Left ventricle myocardium inferior (tissue), 1 donor: ENCODE measurements around the gene KDM7A. TPM values are rescaled to one million over a fixed set of nuclear protein-coding genes. Genes with fewer than 3 reads are reported as not detected.

Source experiments
- DNase-seq: peaks from one replicate; pipeline ENCODE4 v3.0.0-alpha.2; 2020
- H3K27ac ChIP-seq: fragments of 200-600 bp; replicated peaks from 2 replicates; pipeline ENCODE4 v1.8.0; 2021
- H3K27me3 ChIP-seq: fragments of 200-600 bp; 2 replicates; pipeline ENCODE4 v1.8.0; 2021; ENCODE audit warnings: low read depth
- H3K36me3 ChIP-seq: fragments of 200-600 bp; 2 replicates; pipeline ENCODE4 v1.8.0; 2021
- H3K4me1 ChIP-seq: fragments of 200-600 bp; 2 replicates; pipeline ENCODE4 v1.8.0; 2021
- H3K4me3 ChIP-seq: fragments of 200-600 bp; 2 replicates; pipeline ENCODE4 v1.8.0; 2021; ENCODE audit warnings: mild to moderate bottlenecking, moderate library complexity
- H3K9me3 ChIP-seq: fragments of 200-600 bp; replicated peaks from 2 replicates; pipeline ENCODE4 v1.8.0; 2021
- CTCF ChIP-seq: fragments of 200-600 bp; IDR thresholded peaks from 2 replicates; pipeline ENCODE4 v1.8.0; 2021; ENCODE audit warnings: antibody characterized with exemption, mild to moderate bottlenecking, borderline replicate concordance
- intact Hi-C: fragments of 100-400 bp; cut with micrococcal nuclease; formaldehyde crosslinking; loops from one replicate; pipeline ENCODE4 v1.11.0; 2022
- total RNA-seq: library from RNA; stranded (reverse); fragmentation: NEBNext Ultra II Directional; extraction: Animal tissue kit (Norgen Biotek cat#: 25700); gene quantifications from one replicate; pipeline ENCODE4 v1.2.1, GENCODE V29; 2021
- donor health status: DM: no; HTN: yes; CAD: no; lungs with severe emphysema.

The KDM7A gene
- total RNA-seq, 1 donor from 2014 or later, result 8.2 TPM

- no peak for DNase-seq
- intact Hi-C loops, result no loop called here
- Histone ChIP-seq H3K4me1 (peaks cover 55% of the 10 kb centered on the region), H3K9me3 (no peaks in the 10 kb centered on the region), H3K36me3 (no peaks in the 10 kb centered on the region), H3K27me3 (no peaks in the 10 kb centered on the region), H3K27ac (no peak overlapping the region), H3K4me3 (no peak overlapping the region)
- TF ChIP-seq CTCF, result no peak
These were observed 15.7 kb downstream of the KDM7A start for GRCh38 chr7:140161047-140161446.

GRCh38 chr7:140160308-140160707 lies 16.5 kb downstream of the KDM7A start:
- Histone ChIP-seq H3K36me3 (no peaks in the 10 kb centered on the region), H3K27me3 (no peaks in the 10 kb centered on the region), H3K9me3 (no peaks in the 10 kb centered on the region), H3K4me1 (peaks cover 55% of the 10 kb centered on the region), H3K4me3 (no peak overlapping the region), H3K27ac (no peak overlapping the region)
- no peak for DNase-seq
- TF ChIP-seq CTCF, result no peak
- intact Hi-C loops, result no loop called here

GRCh38 chr7:140159497-140159896 lies 17.3 kb downstream of the KDM7A start:
- no peak overlapping the region for H3K4me3 ChIP-seq
- no peaks in the 10 kb centered on the region for H3K27me3 ChIP-seq
- no peak for TF ChIP-seq CTCF
- no peak overlapping the region for H3K27ac ChIP-seq
- DNase-seq, result no peak
- intact Hi-C loops, result no loop called here
- peaks cover 53% of the 10 kb centered on the region for H3K4me1 ChIP-seq
- H3K36me3 ChIP-seq, result no peaks in the 10 kb centered on the region
- no peaks in the 10 kb centered on the region for H3K9me3 ChIP-seq

- DNase-seq, result no peak
- Histone ChIP-seq H3K36me3 (no peaks in the 10 kb centered on the region), H3K27me3 (no peaks in the 10 kb centered on the region), H3K9me3 (no peaks in the 10 kb centered on the region), H3K4me1 (peaks cover 65% of the 10 kb centered on the region), H3K4me3 (no peak overlapping the region), H3K27ac (no peak overlapping the region)
- intact Hi-C loops, result no loop called here
- TF ChIP-seq CTCF, result no peak
These were observed 20.2 kb downstream of the KDM7A start for GRCh38 chr7:140156460-140157080.

GRCh38 chr7:140155428-140155827 lies 21.4 kb downstream of the KDM7A start:
- Histone ChIP-seq H3K9me3 (no peaks in the 10 kb centered on the region), H3K4me1 (peaks cover 54% of the 10 kb centered on the region), H3K27me3 (no peaks in the 10 kb centered on the region), H3K4me3 (no peak overlapping the region), H3K36me3 (no peaks in the 10 kb centered on the region), H3K27ac (peak overlapping the region; percentile 17)
- DNase-seq, result no peak
- intact Hi-C loops, result no loop called here
- TF ChIP-seq CTCF, result no peak
